ENCODE results near the gene ASPSCR1. TPM values are rescaled to one million over a fixed set of nuclear protein-coding genes. Genes with fewer than 3 reads are reported as not detected.

Gene ASPSCR1
- total RNA-seq, 1 donor from 2014 or later = 30.4 TPM

- Mint-ChIP-seq H3K27ac (ENCODE audit: unreplicated experiment) (no peak overlapping the region), H3K4me3 (ENCODE audit: unreplicated experiment) (no peak overlapping the region), H3K4me1 (ENCODE audit: low read depth) (no peaks in the 10 kb centered on the region), H3K9me3 (ENCODE audit: low read depth) (no peaks in the 10 kb centered on the region), H3K27me3 (ENCODE audit: low read depth) (no peaks in the 10 kb centered on the region), H3K36me3 (ENCODE audit: low read depth) (no peaks in the 10 kb centered on the region)
- no peak for TF ChIP-seq CTCF (IDR thresholded peaks at IDR 0.05)
- no peak for DNase-seq (ENCODE audit: low spot score)
Observed at GRCh38 chr17:82011617-82012187, 34.3 kb downstream of the ASPSCR1 start.

- Mint-ChIP-seq H3K9me3 (ENCODE audit: low read depth) (no peaks in the 10 kb centered on the region), H3K36me3 (ENCODE audit: low read depth) (no peaks in the 10 kb centered on the region), H3K27me3 (ENCODE audit: low read depth) (no peaks in the 10 kb centered on the region), H3K4me3 (ENCODE audit: unreplicated experiment) (no peak overlapping the region), H3K27ac (ENCODE audit: unreplicated experiment) (no peak overlapping the region), H3K4me1 (ENCODE audit: low read depth) (no peaks in the 10 kb centered on the region)
- TF ChIP-seq CTCF (IDR thresholded peaks at IDR 0.05) = no peak
- DNase-seq (ENCODE audit: low spot score) = no peak
Observed at GRCh38 chr17:82012261-82012639, 34.8 kb downstream of the ASPSCR1 start.

GRCh38 chr17:82012640-82013295, 35.3 kb downstream of the ASPSCR1 start:
- no peak for TF ChIP-seq CTCF (IDR thresholded peaks at IDR 0.05)
- Mint-ChIP-seq H3K27ac (ENCODE audit: unreplicated experiment) (no peak overlapping the region), H3K9me3 (ENCODE audit: low read depth) (no peaks in the 10 kb centered on the region), H3K4me3 (ENCODE audit: unreplicated experiment) (no peak overlapping the region), H3K27me3 (ENCODE audit: low read depth) (no peaks in the 10 kb centered on the region), H3K36me3 (ENCODE audit: low read depth) (no peaks in the 10 kb centered on the region), H3K4me1 (ENCODE audit: low read depth) (no peaks in the 10 kb centered on the region)
- DNase-seq (ENCODE audit: low spot score) = no peak

- Mint-ChIP-seq H3K27me3 (ENCODE audit: low read depth) (no peaks in the 10 kb centered on the region), H3K27ac (ENCODE audit: unreplicated experiment) (no peak overlapping the region), H3K4me3 (ENCODE audit: unreplicated experiment) (no peak overlapping the region), H3K9me3 (ENCODE audit: low read depth) (no peaks in the 10 kb centered on the region), H3K4me1 (ENCODE audit: low read depth) (no peaks in the 10 kb centered on the region), H3K36me3 (ENCODE audit: low read depth) (no peaks in the 10 kb centered on the region)
- TF ChIP-seq CTCF (IDR thresholded peaks at IDR 0.05) = no peak
- no peak for DNase-seq (ENCODE audit: low spot score)
Observed at GRCh38 chr17:82013341-82013740, 35.9 kb downstream of the ASPSCR1 start.

- H3K4me1 Mint-ChIP-seq (ENCODE audit: low read depth) = no peaks in the 10 kb centered on the region
- no peaks in the 10 kb centered on the region for H3K27me3 Mint-ChIP-seq (ENCODE audit: low read depth)
- no peak for DNase-seq (ENCODE audit: low spot score)
- H3K9me3 Mint-ChIP-seq (ENCODE audit: low read depth) = no peaks in the 10 kb centered on the region
- no peaks in the 10 kb centered on the region for H3K36me3 Mint-ChIP-seq (ENCODE audit: low read depth)
- H3K4me3 Mint-ChIP-seq (ENCODE audit: unreplicated experiment) = no peak overlapping the region
- no peak overlapping the region for H3K27ac Mint-ChIP-seq (ENCODE audit: unreplicated experiment)
- TF ChIP-seq CTCF (IDR thresholded peaks at IDR 0.05) = no peak
Observed at GRCh38 chr17:82013772-82014321, 36.4 kb downstream of the ASPSCR1 start.

All from chondrocyte (in vitro differentiated cells).